CD14-positive monocyte (primary cell): ENCODE data around the gene TAP2. TPM values are rescaled to one million over a fixed set of nuclear protein-coding genes. Genes with fewer than 3 reads are reported as not detected.

Source experiments
- DNase-seq, 3 donors: peaks; one replicate each; pipeline ENCODE4 v3.0.0-alpha.2; 2011 to 2022
- H2AFZ ChIP-seq: 2 replicates; pipeline ENCODE4 v1.6.0; 2012; ENCODE audit warnings: mild to moderate bottlenecking, low read depth, low read length, inconsistent platforms; ENCODE audit not compliant: insufficient read depth, poor library complexity, severe bottlenecking
- H3K27ac ChIP-seq, 2 donors: 1 replicate in 1 of 2; 2 replicates in 1 of 2; pipeline ENCODE4 v1.5.1; 2012 to 2013; ENCODE audit warnings: low read length in 2 of 2, control low read depth in 1 of 2, inconsistent platforms in 1 of 2, low read depth in 1 of 2, mild to moderate bottlenecking in 1 of 2
- H3K27me3 ChIP-seq, 2 donors: one replicate each; pipeline versions ENCODE4 v1.6.0 to v1.6.1; 2011 to 2013; ENCODE audit warnings: low read length in 2 of 2; ENCODE audit not compliant: control insufficient read depth in 2 of 2, insufficient read depth in 2 of 2
- H3K36me3 ChIP-seq, 2 donors: replicated peaks in 1 of 2; 1 replicate in 1 of 2; 2 replicates in 1 of 2; pipeline versions ENCODE4 v1.5.1 to v1.6.1; 2012 to 2013; ENCODE audit warnings: low read length in 2 of 2, control low read depth in 1 of 2, inconsistent platforms in 1 of 2, mild to moderate bottlenecking in 1 of 2; ENCODE audit not compliant: insufficient read depth in 2 of 2, control insufficient read depth in 1 of 2
- H3K4me1 ChIP-seq, 2 donors: 1 replicate in 1 of 2; 2 replicates in 1 of 2; pipeline versions ENCODE4 v1.5.1 to v1.6.1; 2012 to 2013; ENCODE audit warnings: low read length in 2 of 2, control low read depth in 1 of 2, inconsistent platforms in 1 of 2, mild to moderate bottlenecking in 1 of 2, moderate library complexity in 1 of 2; ENCODE audit not compliant: insufficient read depth in 2 of 2, control insufficient read depth in 1 of 2
- H3K4me2 ChIP-seq: replicated peaks from 2 replicates; pipeline ENCODE3; 2012; ENCODE audit warnings: low read length, moderate library complexity, mild to moderate bottlenecking; ENCODE audit not compliant: poor library complexity, severe bottlenecking; ENCODE audit errors: extremely low read depth
- H3K4me3 ChIP-seq, 3 experiments: fragments of 200-600 bp in 1 of 3; sonication (generic) in 1 of 3; replicated peaks in 1 of 3; 1 replicate in 2 of 3; 2 replicates in 1 of 3; pipeline ENCODE4 v1.5.1; 2011 to 2013; ENCODE audit warnings: low read length in 3 of 3, mild to moderate bottlenecking in 3 of 3, control low read depth in 2 of 3, low read depth in 2 of 3, inconsistent platforms in 1 of 3, moderate library complexity in 1 of 3
- H3K79me2 ChIP-seq: 2 replicates; pipeline ENCODE4 v1.6.0; 2012; ENCODE audit warnings: mild to moderate bottlenecking, control low read depth, inconsistent platforms, low read length, moderate library complexity; ENCODE audit not compliant: insufficient read depth
- H3K9ac ChIP-seq: 2 replicates; pipeline ENCODE4 v1.6.0; 2017; ENCODE audit warnings: low read length, mild to moderate bottlenecking; ENCODE audit not compliant: insufficient read depth, poor library complexity, severe bottlenecking
- H3K9me3 ChIP-seq, 2 donors: replicated peaks in 1 of 2; 1 replicate in 1 of 2; 2 replicates in 1 of 2; pipeline versions ENCODE4 v1.5.1 to v1.6.1; 2012 to 2013; ENCODE audit warnings: low read length in 2 of 2, control low read depth in 1 of 2; ENCODE audit not compliant: control insufficient read depth in 1 of 2, insufficient read depth in 1 of 2
- H4K20me1 ChIP-seq: 2 replicates; pipeline ENCODE4 v1.6.0; 2012; ENCODE audit warnings: mild to moderate bottlenecking, low read length, control low read depth, moderate library complexity; ENCODE audit not compliant: insufficient read depth
- H3K27ac Mint-ChIP-seq, 7 donors: one replicate each; pipeline ENCODE4 v1.8.0; 2020; ENCODE audit warnings: mild to moderate bottlenecking in 7 of 7, mixed read lengths in 7 of 7, moderate library complexity in 6 of 7, inconsistent platforms in 2 of 7
- H3K27me3 Mint-ChIP-seq, 3 donors: one replicate each; pipeline ENCODE4 v1.8.0; 2021 to 2022; ENCODE audit warnings: low read depth in 3 of 3, mild to moderate bottlenecking in 3 of 3, mixed read lengths in 3 of 3, moderate library complexity in 3 of 3, inconsistent platforms in 1 of 3
- H3K36me3 Mint-ChIP-seq, 2 donors: one replicate each; pipeline ENCODE4 v1.8.0; 2020; ENCODE audit warnings: mixed read lengths in 2 of 2, inconsistent platforms in 1 of 2, mild to moderate bottlenecking in 1 of 2
- H3K4me1 Mint-ChIP-seq: one replicate; pipeline ENCODE4 v1.8.0; 2020; ENCODE audit warnings: mild to moderate bottlenecking, mixed read lengths
- H3K4me3 Mint-ChIP-seq, 2 donors: one replicate each; pipeline ENCODE4 v1.8.0; 2020; ENCODE audit warnings: mild to moderate bottlenecking in 2 of 2, mixed read lengths in 2 of 2, moderate library complexity in 1 of 2
- H3K9me3 Mint-ChIP-seq, 7 donors: one replicate each; pipeline ENCODE4 v1.8.0; 2020 to 2022; ENCODE audit warnings: mixed read lengths in 7 of 7, mild to moderate bottlenecking in 6 of 7, moderate library complexity in 6 of 7, inconsistent platforms in 2 of 7
- WGBS: methylation state at CpG from one replicate; pipeline ENCODE4 v1.1.5; 2013; ENCODE audit warnings: missing lambda C conversion rate; ENCODE audit not compliant: insufficient coverage; 5-methylcytosine and 5-hydroxymethylcytosine counted together
- intact Hi-C, 2 donors: fragments of 100-400 bp; cut with micrococcal nuclease; formaldehyde crosslinking; loops; one replicate each; pipeline versions ENCODE4 v1.15.0 to v1.15.1; 2023
- polyA plus RNA-seq, 3 donors: library from polyadenylated mRNA; depleted of rRNA in 1 of 3; unstranded in 2 of 3; stranded (reverse) in 1 of 3; fragments of 300-500 nt in 2 of 3; fragments of >200 nt in 1 of 3; fragmentation: Illumina TruSeq in 2 of 3; gene quantifications; 1 replicate in 2 of 3; 2 replicates in 1 of 3; pipeline ENCODE4 v1.2.3, GENCODE V29; 2012 to 2021
- TF ChIP-seq, protein P1 (sequence below): fragments of 200-600 bp; IDR thresholded peaks from one replicate; pipeline ENCODE4 v1.8.0; 2022; ENCODE audit warnings: antibody characterized with exemption, mild to moderate bottlenecking

Gene TAP2
- polyA plus RNA-seq, 3 donors, result 12.6 to 48.7 (median 25.9) TPM

DNA sequence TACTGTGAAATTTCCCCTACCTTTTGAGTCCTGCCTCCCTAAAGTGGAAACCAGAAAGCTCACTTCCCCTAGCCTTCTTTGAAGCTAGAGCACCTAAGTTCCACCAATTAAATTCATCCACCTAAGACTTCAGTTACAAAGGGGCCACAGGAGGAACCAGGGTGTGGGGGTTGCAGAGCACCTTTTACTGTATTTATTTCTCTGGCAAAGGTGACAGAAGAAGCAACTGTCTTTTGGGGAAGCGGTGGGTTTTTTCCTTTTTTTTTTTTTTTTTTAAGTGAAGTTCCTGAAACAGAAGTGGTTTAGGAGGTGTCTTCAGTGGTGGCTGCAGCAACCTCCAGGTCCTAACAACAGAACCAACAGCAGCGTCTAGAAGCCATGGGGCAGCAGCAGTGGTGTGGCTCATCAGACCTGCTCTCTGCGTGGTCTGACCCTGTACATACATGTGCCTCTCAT is 28.5 kb upstream of the TAP2 start:
- H3K27ac Mint-ChIP-seq, result peak overlapping the region in 4 of 7 donors; percentile 16 to 76 (median 58)
- peaks cover 0 to 6% of the 10 kb centered on the region in 2 donors for H3K36me3 ChIP-seq
- peaks cover 2 to 4% of the 10 kb centered on the region in 2 donors for H3K27me3 ChIP-seq
- peak overlapping the region in 1 of 2 donors; percentile 42 for H3K4me3 Mint-ChIP-seq
- peak overlapping the region; percentile 27 for H2AFZ ChIP-seq
- peaks cover 0 to 2% (median 0%) of the 10 kb centered on the region in 7 donors for H3K9me3 Mint-ChIP-seq
- peaks cover 9 to 16% (median 10%) of the 10 kb centered on the region in 3 donors for H3K27me3 Mint-ChIP-seq
- peak in 2 of 3 donors; percentile 35 to 43 for DNase-seq
- no peaks in the 10 kb centered on the region for H3K79me2 ChIP-seq
- H3K36me3 Mint-ChIP-seq, result peaks cover 3 to 11% of the 10 kb centered on the region in 2 donors
- intact Hi-C loops, result loop anchor here (5.0 to 10.0 kb wide), 3 partner anchors 130 to 462 kb away; partner anchors contain the start of gene BTNL2 (in 1 of the 2)
- H3K9me3 ChIP-seq, result no peaks in the 10 kb centered on the region
- peak overlapping the region in 1 of 2 donors; percentile 12 for H3K27ac ChIP-seq
- no peak overlapping the region for H3K9ac ChIP-seq
- peaks cover 20% of the 10 kb centered on the region for H3K4me1 Mint-ChIP-seq
- TF ChIP-seq, protein P1, sequence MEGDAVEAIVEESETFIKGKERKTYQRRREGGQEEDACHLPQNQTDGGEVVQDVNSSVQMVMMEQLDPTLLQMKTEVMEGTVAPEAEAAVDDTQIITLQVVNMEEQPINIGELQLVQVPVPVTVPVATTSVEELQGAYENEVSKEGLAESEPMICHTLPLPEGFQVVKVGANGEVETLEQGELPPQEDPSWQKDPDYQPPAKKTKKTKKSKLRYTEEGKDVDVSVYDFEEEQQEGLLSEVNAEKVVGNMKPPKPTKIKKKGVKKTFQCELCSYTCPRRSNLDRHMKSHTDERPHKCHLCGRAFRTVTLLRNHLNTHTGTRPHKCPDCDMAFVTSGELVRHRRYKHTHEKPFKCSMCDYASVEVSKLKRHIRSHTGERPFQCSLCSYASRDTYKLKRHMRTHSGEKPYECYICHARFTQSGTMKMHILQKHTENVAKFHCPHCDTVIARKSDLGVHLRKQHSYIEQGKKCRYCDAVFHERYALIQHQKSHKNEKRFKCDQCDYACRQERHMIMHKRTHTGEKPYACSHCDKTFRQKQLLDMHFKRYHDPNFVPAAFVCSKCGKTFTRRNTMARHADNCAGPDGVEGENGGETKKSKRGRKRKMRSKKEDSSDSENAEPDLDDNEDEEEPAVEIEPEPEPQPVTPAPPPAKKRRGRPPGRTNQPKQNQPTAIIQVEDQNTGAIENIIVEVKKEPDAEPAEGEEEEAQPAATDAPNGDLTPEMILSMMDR, result no peak
- no peak overlapping the region for H3K4me3 ChIP-seq
- 0% methylated on average over 1 of the region's 3 CpGs for WGBS
- H3K4me1 ChIP-seq, result peaks cover 14 to 16% of the 10 kb centered on the region in 2 donors
- no peaks in the 10 kb centered on the region for H4K20me1 ChIP-seq
- peak overlapping the region; percentile 43 for H3K4me2 ChIP-seq

DNA sequence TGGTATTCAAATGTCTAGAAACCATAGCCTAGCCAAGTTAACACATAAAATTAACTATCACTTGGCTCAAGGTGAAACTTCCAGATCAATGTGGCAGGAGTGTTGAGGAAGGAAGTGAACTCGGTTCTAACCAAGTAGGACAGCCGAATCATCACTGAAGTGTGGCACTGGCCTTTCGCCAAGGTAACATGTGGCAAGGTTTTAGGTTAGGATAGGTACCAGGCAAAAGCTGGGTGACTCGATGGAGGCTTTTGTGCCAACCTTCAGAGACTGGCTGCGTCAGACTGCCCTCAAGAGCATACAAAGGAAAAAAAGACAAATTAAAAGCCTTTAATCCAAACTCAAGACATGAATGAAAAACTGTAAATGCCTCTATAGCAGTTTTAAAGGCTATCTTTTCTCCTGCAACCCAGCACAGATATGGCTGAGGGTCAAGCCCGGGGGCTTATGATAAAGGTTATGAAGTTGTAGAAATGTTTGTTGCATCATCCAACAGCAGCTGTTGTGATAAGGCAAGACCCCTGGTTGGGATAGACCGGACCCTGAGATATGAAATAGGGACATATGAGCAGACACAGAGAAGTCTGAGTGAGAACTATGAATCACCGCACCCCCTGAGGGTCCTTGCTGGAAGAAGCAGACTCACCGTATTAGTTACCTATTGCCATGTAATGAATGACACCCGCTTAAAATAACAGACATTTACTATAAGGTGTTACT is 27.3 kb upstream of the TAP2 start:
- 80% methylated on average over 2 of the region's 10 CpGs for WGBS
- TF ChIP-seq, protein P1, result no peak
- H2AFZ ChIP-seq, result no peak overlapping the region

More for the DNA sequence above, 27.3 kb upstream of the TAP2 start:
- Mint-ChIP-seq H3K4me1 (peaks cover 21% of the 10 kb centered on the region), H3K9me3 (no peaks in the 10 kb centered on the region), H3K27me3 (peaks cover 3 to 15% (median 9%) of the 10 kb centered on the region in 3 donors), H3K4me3 (no peak overlapping the region), H3K36me3 (peaks cover 15 to 19% of the 10 kb centered on the region in 2 donors), H3K27ac (no peak overlapping the region)
- no peak overlapping the region for H3K9ac ChIP-seq
- no peaks in the 10 kb centered on the region for H3K9me3 ChIP-seq
- no peak overlapping the region for H3K4me3 ChIP-seq
- no peak for DNase-seq
- no peak overlapping the region for H3K27ac ChIP-seq
- peaks cover under 1 to 2% of the 10 kb centered on the region in 2 donors for H3K27me3 ChIP-seq
- peaks cover 4 to 18% of the 10 kb centered on the region in 2 donors for H3K36me3 ChIP-seq
- no peaks in the 10 kb centered on the region for H4K20me1 ChIP-seq
- intact Hi-C loops, result loop anchor here (5.0 to 10.0 kb wide), 3 partner anchors 129 to 461 kb away; partner anchors contain the start of gene BTNL2 (in 1 of the 2)
- H3K79me2 ChIP-seq, result no peaks in the 10 kb centered on the region
- H3K4me2 ChIP-seq, result no peak overlapping the region
- H3K4me1 ChIP-seq, result peaks cover 14 to 16% of the 10 kb centered on the region in 2 donors
